ENCODE results near the gene B3GNT7. TPM values are rescaled to one million over a fixed set of nuclear protein-coding genes. Genes with fewer than 3 reads are reported as not detected.

The B3GNT7 gene
- total RNA-seq, 1 donor from 2014 or later: 0.26 TPM

DNA sequence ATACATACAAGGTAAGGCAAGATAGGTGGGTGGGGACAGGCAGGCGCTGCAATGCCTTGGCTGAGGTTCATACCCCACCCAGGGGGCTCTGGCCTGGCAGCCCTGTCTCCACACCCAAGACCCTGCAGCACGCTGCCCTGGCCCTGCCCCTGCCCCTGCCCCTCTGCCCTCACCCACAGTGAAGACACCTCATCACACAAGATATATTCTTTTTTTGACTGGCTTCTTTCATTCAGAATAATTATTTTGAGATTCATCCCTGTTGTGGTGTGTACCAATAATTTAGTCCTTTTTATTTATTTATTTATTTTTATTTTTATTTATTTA, 11.4 kb upstream of the B3GNT7 start:
- DNase-seq (ENCODE audit: low read depth, low spot score): no peak

GRCh38 chr2:231384970-231385369, 10.5 kb upstream of the B3GNT7 start:
- no peak for DNase-seq (ENCODE audit: low read depth, low spot score)

DNA sequence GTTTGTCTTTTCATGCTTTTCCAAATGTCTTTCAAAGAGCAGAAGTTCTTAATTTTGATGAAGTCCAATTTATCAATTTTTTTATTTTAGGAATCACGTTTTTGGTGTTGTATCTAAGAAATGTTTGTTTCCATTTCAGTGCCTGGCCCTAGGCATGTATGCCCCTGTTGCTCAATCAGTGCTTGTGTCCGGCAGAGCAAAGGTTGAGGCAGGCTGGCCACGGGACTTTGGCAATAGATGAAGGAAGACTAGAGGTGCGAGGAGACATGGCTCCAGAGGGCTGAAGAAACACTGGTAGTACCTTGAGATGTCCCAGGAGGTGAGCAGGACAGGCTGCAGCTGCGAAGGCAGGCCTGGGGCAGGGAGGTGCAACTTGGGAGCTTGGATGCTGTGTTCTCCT, 10.1 kb upstream of the B3GNT7 start:
- no peak for DNase-seq (ENCODE audit: low read depth, low spot score)

DNA sequence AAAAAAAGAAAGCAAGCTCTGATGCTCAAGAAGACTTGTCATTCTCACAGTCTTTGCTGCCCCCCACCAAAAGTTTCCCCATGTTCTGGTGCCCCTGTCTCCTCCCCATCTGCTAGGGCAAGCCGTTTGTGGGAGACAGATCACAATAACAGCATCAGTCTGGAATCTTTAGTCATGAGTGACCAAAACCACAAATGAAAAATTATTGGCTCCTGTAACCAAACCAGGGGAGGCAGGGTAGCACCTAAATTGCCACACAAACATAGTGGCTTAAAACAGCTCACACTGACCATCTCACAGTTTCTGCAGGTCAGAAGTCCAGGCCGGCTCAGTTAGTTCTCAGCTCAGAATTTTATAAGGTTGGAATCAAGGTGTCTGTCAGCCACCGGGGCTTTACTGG, 9.1 kb upstream of the B3GNT7 start:
- no peak for DNase-seq (ENCODE audit: low read depth, low spot score)

DNA sequence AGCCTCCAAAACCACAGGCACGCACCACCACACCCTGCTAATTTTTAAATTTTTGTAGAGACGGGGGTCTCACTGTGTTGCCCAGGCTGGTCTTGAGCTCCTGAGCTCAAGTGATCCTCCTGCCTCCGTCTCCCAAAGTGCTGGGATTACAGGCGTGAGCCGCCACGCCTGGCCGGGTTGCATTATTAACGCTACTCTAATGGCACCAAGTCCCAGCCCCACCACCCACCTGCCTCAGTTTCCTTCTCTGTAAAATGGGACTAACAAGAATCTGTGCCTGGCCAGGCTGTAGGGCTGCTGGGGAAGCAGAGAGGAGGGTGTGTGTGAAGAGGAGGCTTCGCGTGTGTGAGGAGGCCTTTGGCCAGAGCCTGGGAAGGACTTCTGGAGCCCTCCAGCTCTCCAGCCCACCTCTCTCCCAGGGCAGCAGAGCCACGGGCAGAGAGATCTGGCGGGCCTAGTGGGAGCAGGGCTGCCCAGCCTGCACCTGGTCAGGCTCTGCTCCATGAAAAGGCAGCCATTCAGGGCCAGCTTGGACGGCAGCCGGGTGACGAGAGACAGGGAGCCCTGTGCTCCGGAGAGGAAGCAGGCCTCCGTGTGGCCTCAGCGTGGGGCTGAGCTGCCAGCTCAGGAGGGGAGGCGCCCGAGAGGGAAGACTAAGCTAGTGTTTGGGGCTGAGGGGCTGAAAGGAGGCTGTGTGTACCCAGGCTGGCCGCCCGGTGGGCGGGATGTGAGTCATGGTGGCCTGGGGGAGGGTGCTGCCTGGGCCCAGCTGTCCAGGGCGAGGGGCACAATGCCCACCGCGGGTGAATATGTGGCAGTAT, 7.4 kb upstream of the B3GNT7 start:
- DNase-seq (ENCODE audit: low read depth, low spot score): peak; percentile 8

DNA sequence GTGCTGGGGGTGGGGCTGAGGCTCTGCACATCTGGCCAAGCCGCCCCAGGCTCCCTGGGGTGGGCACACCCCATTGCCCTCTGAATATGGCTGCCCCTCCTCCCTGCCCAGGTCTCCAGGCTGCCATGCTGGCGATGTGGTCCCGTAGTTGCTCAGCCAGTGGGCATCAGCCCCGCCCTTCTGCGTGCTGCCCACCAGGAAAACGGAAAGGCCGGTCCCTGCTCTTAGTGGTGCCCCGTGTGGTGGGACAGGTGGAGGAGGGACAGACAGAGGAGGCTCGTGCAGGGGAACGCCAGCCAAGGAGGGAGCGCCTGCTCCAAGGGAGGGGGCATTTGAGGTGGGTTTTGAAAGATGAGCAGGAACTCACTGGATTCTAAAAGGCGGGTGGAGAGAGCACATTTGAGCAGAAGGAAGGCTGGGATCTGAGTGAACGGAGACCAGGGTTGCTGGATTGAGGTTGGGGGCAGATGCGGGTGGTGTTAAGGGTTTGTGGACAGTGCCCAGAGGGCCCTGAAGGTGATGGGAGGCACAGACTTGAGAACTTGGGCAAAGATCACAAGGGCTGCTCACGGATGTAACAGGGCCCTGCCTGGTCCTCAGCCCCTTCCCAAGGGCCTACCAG, 6.7 kb upstream of the B3GNT7 start:
- no peak for DNase-seq (ENCODE audit: low read depth, low spot score)

DNA sequence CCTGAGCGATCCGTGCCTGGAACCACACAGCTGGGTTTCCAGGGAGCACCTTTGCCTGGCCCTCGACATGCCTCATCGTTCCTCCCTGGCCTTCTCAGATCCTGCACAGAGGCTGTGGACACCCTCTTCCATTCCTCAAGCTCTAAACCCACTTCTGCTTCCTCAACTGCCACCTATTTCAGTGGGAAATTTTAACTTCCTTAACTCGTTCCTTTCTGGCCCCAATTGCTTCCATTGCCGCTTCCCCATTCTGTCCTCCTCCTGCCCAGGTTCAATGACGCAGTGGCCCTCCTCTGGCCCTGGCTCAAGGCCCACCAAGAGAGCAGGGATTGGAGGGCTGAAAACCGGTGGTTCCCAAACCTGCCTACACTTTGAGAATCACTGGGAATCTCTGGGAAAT, 4.8 kb upstream of the B3GNT7 start:
- DNase-seq (ENCODE audit: low read depth, low spot score): no peak

- DNase-seq (ENCODE audit: low read depth, low spot score): no peak
These were observed 3.5 kb upstream of the B3GNT7 start for GRCh38 chr2:231391981-231392380.

- DNase-seq (ENCODE audit: low read depth, low spot score): no peak
These were observed 2.9 kb upstream of the B3GNT7 start for GRCh38 chr2:231392431-231393148.

- no peak for DNase-seq (ENCODE audit: low read depth, low spot score)
These were observed 2.1 kb upstream of the B3GNT7 start for GRCh38 chr2:231393149-231394131.

DNA sequence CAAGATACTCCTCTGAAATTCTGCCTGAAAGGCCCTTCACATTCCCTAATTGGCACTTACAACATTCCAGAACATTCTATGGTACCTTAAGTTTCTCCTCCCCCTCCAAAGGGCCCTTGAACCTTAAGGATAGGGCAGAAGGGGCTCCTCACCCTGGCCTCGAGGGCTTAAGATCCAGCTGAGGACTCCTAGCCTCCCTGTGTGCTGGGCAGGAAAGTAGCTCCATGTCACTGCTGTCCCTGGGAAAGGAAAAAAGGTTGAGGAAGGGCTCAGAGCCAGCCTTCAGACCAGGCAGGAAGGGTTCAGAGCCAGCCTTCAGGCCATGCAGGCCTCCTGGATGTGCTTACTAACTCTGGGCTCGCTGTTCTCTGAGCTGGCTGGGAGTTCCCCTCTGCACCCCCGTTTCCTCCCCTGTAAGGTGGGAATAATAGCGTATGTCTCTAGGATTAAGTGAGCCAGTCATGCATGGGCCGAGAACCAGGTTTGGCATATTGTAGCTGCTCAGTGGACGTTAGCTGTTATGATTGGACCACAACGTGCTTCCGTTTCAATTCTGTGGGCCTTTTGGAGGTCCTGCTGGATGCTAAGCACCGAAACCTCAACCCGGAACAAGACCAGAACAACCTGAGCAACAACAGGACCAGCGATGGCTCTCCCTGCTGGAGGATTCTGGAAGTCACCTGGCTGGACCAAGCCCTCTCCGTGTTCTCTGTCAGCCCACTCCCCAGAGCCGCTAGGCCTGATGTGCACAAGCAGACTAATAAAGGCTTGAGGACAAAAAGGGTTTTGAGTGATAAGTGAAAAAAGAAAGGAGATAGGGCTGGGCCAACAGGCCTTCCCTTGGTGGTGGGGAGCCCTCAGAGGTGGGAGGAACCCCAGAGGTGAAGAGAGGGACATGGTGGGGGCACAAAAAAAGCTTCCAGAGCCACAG, 1.0 kb upstream of the B3GNT7 start:
- no peak for DNase-seq (ENCODE audit: low read depth, low spot score)

DNA sequence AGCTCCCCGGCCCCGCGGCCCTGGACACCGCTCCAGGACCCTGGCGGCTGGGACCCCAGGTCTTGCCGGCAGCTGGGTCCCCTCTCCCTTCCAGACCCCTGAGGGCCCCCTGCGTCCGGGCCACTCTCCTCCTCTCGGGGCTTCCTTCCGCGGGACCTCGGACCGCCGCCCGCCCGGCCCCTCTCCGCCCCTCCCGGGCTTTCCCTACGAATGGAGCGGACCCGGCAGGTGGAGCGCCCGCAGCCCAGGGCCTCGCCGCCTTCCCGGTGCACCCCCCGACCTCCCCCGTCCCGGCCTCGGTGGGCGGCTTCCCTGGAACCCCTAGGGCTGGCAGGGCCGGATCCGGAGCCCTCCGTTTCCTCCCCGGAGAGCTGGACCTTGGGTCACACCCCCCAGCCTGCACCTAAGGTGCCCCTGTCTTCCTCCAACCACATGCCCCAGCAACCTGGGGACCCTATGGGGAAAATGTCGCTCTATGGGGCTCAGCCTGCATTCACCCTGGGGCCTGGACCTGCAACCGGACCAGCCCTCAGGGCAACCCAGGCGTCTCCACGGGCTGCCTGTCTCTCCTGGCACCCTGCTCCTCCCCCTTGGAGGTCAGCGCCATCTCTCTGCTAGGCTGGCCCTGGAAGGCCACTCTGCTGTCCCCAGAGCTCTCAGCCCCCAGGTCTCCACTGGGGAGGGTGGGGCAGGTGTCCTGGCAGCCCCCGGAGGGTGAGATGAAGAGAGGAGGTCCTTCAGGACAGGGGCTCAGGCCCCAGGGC, 730 bp downstream of the B3GNT7 start:
- DNase-seq (ENCODE audit: low read depth, low spot score): no peak

DNA sequence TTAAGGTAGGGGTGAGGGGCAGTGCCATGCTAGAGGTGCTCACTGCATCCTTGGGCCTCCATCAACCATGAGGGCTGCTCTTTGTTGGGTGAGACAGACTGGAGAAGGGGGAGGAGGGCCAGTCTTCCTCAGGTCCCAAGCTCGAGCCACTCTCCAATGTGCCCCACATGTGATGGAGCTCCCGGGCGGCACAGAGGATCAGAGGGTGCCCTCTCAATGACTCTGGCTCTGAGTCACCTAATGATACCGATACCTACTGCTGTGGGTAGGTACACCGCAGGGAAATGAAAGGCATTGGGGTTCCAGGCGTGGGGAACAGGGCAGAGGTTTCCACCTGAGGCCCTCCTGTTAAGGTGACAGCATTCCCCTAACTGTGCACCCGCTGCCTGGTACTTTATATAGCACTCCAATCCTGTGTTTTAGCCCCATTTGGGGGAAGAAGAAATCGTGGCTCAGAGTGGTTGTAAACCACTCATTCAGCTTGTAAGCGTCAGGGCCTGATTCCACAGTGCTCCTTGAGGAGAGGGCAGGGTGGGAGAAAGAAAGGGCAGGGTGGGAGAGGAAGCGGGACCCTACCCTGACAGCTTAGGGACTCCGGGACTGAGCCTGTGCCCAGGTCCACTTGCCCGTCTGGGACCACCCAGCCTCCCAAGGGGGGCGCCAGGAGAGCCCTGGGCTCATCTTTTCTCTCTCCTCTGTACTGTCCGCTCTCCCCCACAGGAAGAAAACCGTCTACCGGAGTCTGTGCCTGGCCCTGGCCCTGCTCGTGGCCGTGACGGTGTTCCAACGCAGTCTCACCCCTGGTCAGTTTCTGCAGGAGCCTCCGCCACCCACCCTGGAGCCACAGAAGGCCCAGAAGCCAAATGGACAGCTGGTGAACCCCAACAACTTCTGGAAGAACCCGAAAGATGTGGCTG, 1.8 kb downstream of the B3GNT7 start:
- no peak for DNase-seq (ENCODE audit: low read depth, low spot score)

DNA sequence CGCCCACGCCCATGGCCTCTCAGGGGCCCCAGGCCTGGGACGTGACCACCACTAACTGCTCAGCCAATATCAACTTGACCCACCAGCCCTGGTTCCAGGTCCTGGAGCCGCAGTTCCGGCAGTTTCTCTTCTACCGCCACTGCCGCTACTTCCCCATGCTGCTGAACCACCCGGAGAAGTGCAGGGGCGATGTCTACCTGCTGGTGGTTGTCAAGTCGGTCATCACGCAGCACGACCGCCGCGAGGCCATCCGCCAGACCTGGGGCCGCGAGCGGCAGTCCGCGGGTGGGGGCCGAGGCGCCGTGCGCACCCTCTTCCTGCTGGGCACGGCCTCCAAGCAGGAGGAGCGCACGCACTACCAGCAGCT, 2.4 kb downstream of the B3GNT7 start:
- DNase-seq (ENCODE audit: low read depth, low spot score): no peak

DNA sequence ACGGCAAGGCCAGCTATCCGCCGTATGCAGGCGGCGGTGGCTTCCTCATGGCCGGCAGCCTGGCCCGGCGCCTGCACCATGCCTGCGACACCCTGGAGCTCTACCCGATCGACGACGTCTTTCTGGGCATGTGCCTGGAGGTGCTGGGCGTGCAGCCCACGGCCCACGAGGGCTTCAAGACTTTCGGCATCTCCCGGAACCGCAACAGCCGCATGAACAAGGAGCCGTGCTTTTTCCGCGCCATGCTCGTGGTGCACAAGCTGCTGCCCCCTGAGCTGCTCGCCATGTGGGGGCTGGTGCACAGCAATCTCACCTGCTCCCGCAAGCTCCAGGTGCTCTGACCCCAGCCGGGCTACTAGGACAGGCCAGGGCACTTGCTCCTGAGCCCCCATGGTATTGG, 3.1 kb downstream of the B3GNT7 start:
- DNase-seq (ENCODE audit: low read depth, low spot score): no peak

GRCh38 chr2:231399046-231399852, 3.7 kb downstream of the B3GNT7 start:
- no peak for DNase-seq (ENCODE audit: low read depth, low spot score)

- DNase-seq (ENCODE audit: low read depth, low spot score): no peak
These were observed 4.6 kb downstream of the B3GNT7 start for GRCh38 chr2:231399853-231400680.

Data from pulmonary artery endothelial cell (primary cell).